ENCODE results near the gene PIGT. TPM values are rescaled to one million over a fixed set of nuclear protein-coding genes. Genes with fewer than 3 reads are reported as not detected.

Gene PIGT
- total RNA-seq, 1 donor from 2014 or later: 87.7 TPM

GRCh38 chr20:45390931-45391330, 25.0 kb upstream of the PIGT start:
- peaks cover 8% of the 10 kb centered on the region for H3K9me3 Mint-ChIP-seq (ENCODE audit: low read depth)
- peaks cover 5% of the 10 kb centered on the region for H3K36me3 Mint-ChIP-seq (ENCODE audit: insufficient read depth)
- TF ChIP-seq, protein P1, sequence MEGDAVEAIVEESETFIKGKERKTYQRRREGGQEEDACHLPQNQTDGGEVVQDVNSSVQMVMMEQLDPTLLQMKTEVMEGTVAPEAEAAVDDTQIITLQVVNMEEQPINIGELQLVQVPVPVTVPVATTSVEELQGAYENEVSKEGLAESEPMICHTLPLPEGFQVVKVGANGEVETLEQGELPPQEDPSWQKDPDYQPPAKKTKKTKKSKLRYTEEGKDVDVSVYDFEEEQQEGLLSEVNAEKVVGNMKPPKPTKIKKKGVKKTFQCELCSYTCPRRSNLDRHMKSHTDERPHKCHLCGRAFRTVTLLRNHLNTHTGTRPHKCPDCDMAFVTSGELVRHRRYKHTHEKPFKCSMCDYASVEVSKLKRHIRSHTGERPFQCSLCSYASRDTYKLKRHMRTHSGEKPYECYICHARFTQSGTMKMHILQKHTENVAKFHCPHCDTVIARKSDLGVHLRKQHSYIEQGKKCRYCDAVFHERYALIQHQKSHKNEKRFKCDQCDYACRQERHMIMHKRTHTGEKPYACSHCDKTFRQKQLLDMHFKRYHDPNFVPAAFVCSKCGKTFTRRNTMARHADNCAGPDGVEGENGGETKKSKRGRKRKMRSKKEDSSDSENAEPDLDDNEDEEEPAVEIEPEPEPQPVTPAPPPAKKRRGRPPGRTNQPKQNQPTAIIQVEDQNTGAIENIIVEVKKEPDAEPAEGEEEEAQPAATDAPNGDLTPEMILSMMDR (IDR thresholded peaks at IDR 0.05; ENCODE audit: unreplicated experiment): no peak
- no peak overlapping the region for H3K4me3 Mint-ChIP-seq (ENCODE audit: low read depth)
- no peak overlapping the region for H3K27ac Mint-ChIP-seq
- H3K4me1 Mint-ChIP-seq (ENCODE audit: low read depth): no peaks in the 10 kb centered on the region
- DNase-seq (ENCODE audit: low spot score, unreplicated experiment): no peak
- no peaks in the 10 kb centered on the region for H3K27me3 Mint-ChIP-seq

DNA sequence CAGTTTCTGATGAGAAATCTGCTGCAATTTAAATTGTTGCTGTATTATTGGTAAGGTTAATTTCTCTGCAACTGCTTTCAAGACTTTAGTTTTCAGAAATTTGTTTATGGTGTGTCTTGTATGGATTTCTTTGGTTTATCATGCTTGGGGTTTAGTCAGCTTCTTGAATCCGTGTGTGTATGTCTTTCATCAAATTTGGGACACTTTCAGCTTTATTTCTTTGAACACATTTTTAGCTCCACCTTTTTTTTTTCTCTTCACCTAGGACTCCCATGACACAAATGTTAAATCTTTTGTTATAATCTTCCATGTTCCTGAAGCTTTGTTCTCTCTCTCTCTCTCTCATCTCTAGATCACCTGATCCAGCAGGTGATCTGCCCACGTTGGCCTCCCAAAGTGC, 24.4 kb upstream of the PIGT start:
- Mint-ChIP-seq H3K36me3 (ENCODE audit: insufficient read depth) (peaks cover 5% of the 10 kb centered on the region), H3K4me1 (ENCODE audit: low read depth) (no peaks in the 10 kb centered on the region), H3K4me3 (ENCODE audit: low read depth) (no peak overlapping the region), H3K27ac (peak overlapping the region; percentile 40), H3K9me3 (ENCODE audit: low read depth) (peaks cover 8% of the 10 kb centered on the region), H3K27me3 (no peaks in the 10 kb centered on the region)
- TF ChIP-seq, protein P1 (IDR thresholded peaks at IDR 0.05; ENCODE audit: unreplicated experiment): no peak
- no peak for DNase-seq (ENCODE audit: low spot score, unreplicated experiment)

GRCh38 chr20:45392733-45393132, 23.2 kb upstream of the PIGT start:
- Mint-ChIP-seq H3K4me1 (ENCODE audit: low read depth) (no peaks in the 10 kb centered on the region), H3K4me3 (ENCODE audit: low read depth) (no peak overlapping the region), H3K27me3 (no peaks in the 10 kb centered on the region)

DNA sequence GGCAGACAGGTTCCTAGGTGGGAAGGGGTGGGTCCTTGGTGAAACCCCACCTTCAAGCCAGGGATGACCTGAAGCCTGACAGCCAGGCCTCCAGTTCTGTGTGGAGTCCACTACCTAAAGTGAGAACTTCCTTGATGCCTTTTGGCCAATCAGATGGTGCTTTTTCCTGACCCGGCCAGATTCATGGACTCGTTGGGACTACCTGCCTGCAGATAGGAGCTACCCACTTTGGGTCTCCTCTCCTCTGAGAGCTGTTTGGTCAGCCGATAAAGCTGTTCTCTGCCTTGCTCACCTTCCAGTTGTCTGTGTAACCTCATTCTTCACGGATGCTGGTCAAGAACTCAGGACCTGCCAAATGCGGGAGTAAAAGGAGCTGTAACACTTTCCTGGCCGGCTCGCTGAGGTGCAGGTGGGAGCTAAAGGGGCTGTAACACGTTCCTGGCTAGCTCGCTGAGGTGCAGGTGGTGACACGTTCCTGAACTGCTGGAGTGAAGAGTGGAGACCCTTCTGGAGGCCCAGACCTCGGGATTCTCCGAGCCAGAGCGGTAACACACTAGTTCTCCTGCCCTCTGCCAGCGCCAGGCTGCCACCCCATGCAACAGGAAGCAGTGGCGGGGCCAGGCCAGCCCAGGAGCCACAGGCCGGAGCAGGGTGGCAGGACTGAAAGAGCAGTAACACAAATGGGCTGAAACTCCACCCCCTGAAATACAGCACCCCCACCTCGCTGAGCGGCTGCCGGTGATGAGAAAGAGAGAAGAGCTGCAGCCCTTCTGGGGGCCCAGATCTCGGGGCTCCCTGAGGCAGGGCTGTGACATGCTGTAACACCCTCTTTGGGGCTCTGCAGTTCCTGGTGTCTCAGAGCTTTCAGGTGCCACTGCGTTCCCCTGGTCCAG, 21.5 kb upstream of the PIGT start:
- TF ChIP-seq, protein P1 (IDR thresholded peaks at IDR 0.05; ENCODE audit: unreplicated experiment): no peak
- H3K27ac Mint-ChIP-seq: no peak overlapping the region
- DNase-seq (ENCODE audit: low spot score, unreplicated experiment): no peak
- no peaks in the 10 kb centered on the region for H3K4me1 Mint-ChIP-seq (ENCODE audit: low read depth)
- peaks cover 11% of the 10 kb centered on the region for H3K9me3 Mint-ChIP-seq (ENCODE audit: low read depth)
- H3K4me3 Mint-ChIP-seq (ENCODE audit: low read depth): no peak overlapping the region
- H3K27me3 Mint-ChIP-seq: no peaks in the 10 kb centered on the region
- peaks cover 6% of the 10 kb centered on the region for H3K36me3 Mint-ChIP-seq (ENCODE audit: insufficient read depth)

More at GRCh38 chr20:45392733-45393132, 23.2 kb upstream of the PIGT start:
- TF ChIP-seq, protein P1 (IDR thresholded peaks at IDR 0.05; ENCODE audit: unreplicated experiment): no peak
- Mint-ChIP-seq H3K36me3 (ENCODE audit: insufficient read depth) (peaks cover 1% of the 10 kb centered on the region), H3K27ac (no peak overlapping the region), H3K9me3 (ENCODE audit: low read depth) (no peaks in the 10 kb centered on the region)
- DNase-seq (ENCODE audit: low spot score, unreplicated experiment): no peak

DNA sequence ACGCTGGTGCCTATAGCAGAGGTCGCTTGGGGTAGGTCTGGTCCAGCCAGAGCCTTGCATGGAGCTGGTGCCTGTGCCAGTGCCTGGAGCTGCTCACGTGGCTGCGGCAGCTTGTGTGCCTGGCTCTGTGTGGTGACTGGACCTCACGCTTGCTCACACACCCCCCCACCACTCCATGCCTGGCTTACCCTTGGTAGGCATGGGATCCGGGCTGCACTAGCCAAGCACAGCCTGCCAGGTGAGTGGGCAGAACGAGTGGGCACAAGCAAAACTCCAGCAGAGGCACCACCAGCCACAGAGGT, 20.9 kb upstream of the PIGT start:
- H3K4me3 Mint-ChIP-seq (ENCODE audit: low read depth): no peak overlapping the region
- no peak for DNase-seq (ENCODE audit: low spot score, unreplicated experiment)
- TF ChIP-seq, protein P1 (IDR thresholded peaks at IDR 0.05; ENCODE audit: unreplicated experiment): no peak
- no peaks in the 10 kb centered on the region for H3K4me1 Mint-ChIP-seq (ENCODE audit: low read depth)
- H3K27ac Mint-ChIP-seq: no peak overlapping the region
- peaks cover 17% of the 10 kb centered on the region for H3K9me3 Mint-ChIP-seq (ENCODE audit: low read depth)
- peaks cover 12% of the 10 kb centered on the region for H3K36me3 Mint-ChIP-seq (ENCODE audit: insufficient read depth)
- no peaks in the 10 kb centered on the region for H3K27me3 Mint-ChIP-seq

All from progenitor cell of endocrine pancreas (in vitro differentiated cells).